SK-N-SH (cell line): ENCODE data around the gene KIF1A. TPM values are rescaled to one million over a fixed set of nuclear protein-coding genes. Genes with fewer than 3 reads are reported as not detected.

Experiments
- CTCF ChIA-PET: fragments of 300-600, 350-600 bp; formaldehyde crosslinking; extraction: SDS; loops from one replicate; lab custom pipeline; 2021; lab: Yijun Ruan, JAX
- POLR2A ChIA-PET: fragments of 350-600 bp; sonication (Branson Sonifier 250); formaldehyde crosslinking; extraction: SDS; loops from one replicate; lab custom pipeline; 2020; ENCODE audit warnings: antibody characterized with exemption, inconsistent platforms; lab: Yijun Ruan, JAX
- DNase-seq: peaks from one replicate; pipeline ENCODE4 v3.0.0; 2012
- H2AFZ ChIP-seq: fragments of 200-600 bp; sonication (generic); 2 replicates; pipeline ENCODE4 v1.8.1; 2016; ENCODE audit warnings: antibody characterized with exemption, mild to moderate bottlenecking, low read depth
- H3F3A ChIP-seq: fragments of 200-600 bp; sonication (generic); replicated peaks from 2 replicates; pipeline ENCODE3; 2016; ENCODE audit warnings: antibody characterized with exemption, mild to moderate bottlenecking; ENCODE audit not compliant: insufficient read depth
- H3K27ac ChIP-seq, 2 experiments: fragments of 200-500 bp in 1 of 2; fragments of 200-600 bp in 1 of 2; sonication (Bioruptor generic) in 1 of 2; sonication (generic), shearing (Covaris generic) in 1 of 2; 2 replicates each; pipeline versions ENCODE4 v1.5.1 to v1.6.1; 2014 to 2016; ENCODE audit warnings: low read depth in 2 of 2, inconsistent platforms in 1 of 2, low read length in 1 of 2, mild to moderate bottlenecking in 1 of 2, mixed read lengths in 1 of 2
- H3K27me3 ChIP-seq: fragments of 200-600 bp; sonication (generic), shearing (Covaris generic); 2 replicates; pipeline ENCODE4 v1.6.1; 2016; ENCODE audit warnings: mixed run types; ENCODE audit not compliant: insufficient read depth
- H3K36me3 ChIP-seq, 2 experiments: fragments of 200-500 bp in 1 of 2; fragments of 200-600 bp in 1 of 2; sonication (Bioruptor generic) in 1 of 2; sonication (generic) in 1 of 2; replicated peaks in 1 of 2; 2 replicates each; pipeline versions ENCODE3 to v1.5.1; 2014 to 2016; ENCODE audit warnings: low read length in 1 of 2, mild to moderate bottlenecking in 1 of 2; ENCODE audit not compliant: insufficient read depth in 2 of 2, control insufficient read depth in 1 of 2
- H3K4me1 ChIP-seq, 2 experiments: fragments of 200-500 bp in 1 of 2; fragments of 200-600 bp in 1 of 2; sonication (Bioruptor generic) in 1 of 2; sonication (generic), shearing (Covaris generic) in 1 of 2; 2 replicates each; pipeline versions ENCODE4 v1.5.1 to v1.6.1; 2014 to 2016; ENCODE audit warnings: low read depth in 1 of 2, low read length in 1 of 2, mixed run types in 1 of 2; ENCODE audit not compliant: insufficient read depth in 2 of 2, control insufficient read depth in 1 of 2
- H3K4me2 ChIP-seq: fragments of 200-600 bp; sonication (generic), shearing (Covaris generic); 2 replicates; pipeline ENCODE4 v1.6.1; 2017; ENCODE audit warnings: mixed run types
- H3K4me3 ChIP-seq, 2 experiments: fragments of 200-500 bp in 1 of 2; fragments of 200-600 bp in 1 of 2; sonication (Bioruptor generic) in 1 of 2; sonication (generic), shearing (Covaris generic) in 1 of 2; 2 replicates each; pipeline versions ENCODE4 v1.5.1 to v1.8.1; 2014 to 2016; ENCODE audit warnings: low read depth in 2 of 2, inconsistent platforms in 1 of 2, low read length in 1 of 2, mild to moderate bottlenecking in 1 of 2, mixed read lengths in 1 of 2, moderate library complexity in 1 of 2
- H3K79me2 ChIP-seq: fragments of 200-600 bp; sonication (generic); 2 replicates; pipeline ENCODE4 v1.8.1; 2017; ENCODE audit warnings: mild to moderate bottlenecking; ENCODE audit not compliant: insufficient read depth
- H3K9ac ChIP-seq: fragments of 200-600 bp; sonication (generic); 2 replicates; pipeline ENCODE4 v1.6.1; 2017; ENCODE audit warnings: mixed run types
- H3K9me2 ChIP-seq: fragments of 200-600 bp; sonication (generic); 2 replicates; pipeline ENCODE4 v1.6.1; 2017; ENCODE audit warnings: mixed run types
- H3K9me3 ChIP-seq: fragments of 200-600 bp; sonication (generic); 2 replicates; pipeline ENCODE4 v1.6.1; 2017; ENCODE audit warnings: mixed run types, mild to moderate bottlenecking, moderate library complexity
- H4K20me1 ChIP-seq: fragments of 200-600 bp; sonication (generic); 2 replicates; pipeline ENCODE4 v1.6.1; 2017; ENCODE audit warnings: mild to moderate bottlenecking, mixed run types; ENCODE audit not compliant: insufficient read depth
- CHD2 ChIP-seq: fragments of 150-350 bp; IDR thresholded peaks from 2 replicates; pipeline ENCODE4 v1.6.1; 2018; ENCODE audit warnings: low read length; ENCODE audit not compliant: partially characterized antibody
- CTCF ChIP-seq: fragments of 200-600 bp; sonication (generic); IDR thresholded peaks from 2 replicates; pipeline ENCODE4 v1.6.1; 2017; ENCODE audit warnings: antibody characterized with exemption, mild to moderate bottlenecking, moderate library complexity
- ELF1 ChIP-seq: IDR thresholded peaks from 2 replicates; pipeline ENCODE4 v1.4.0; 2012
- EP300 ChIP-seq, 2 experiments: IDR thresholded peaks; 2 replicates each; pipeline versions ENCODE4 v1.4.0 to v1.6.1; 2012; ENCODE audit warnings: borderline replicate concordance in 1 of 2, low read depth in 1 of 2, low read length in 1 of 2
- FOSL2 ChIP-seq: IDR thresholded peaks from 2 replicates; pipeline ENCODE4 v1.4.0; 2012; ENCODE audit warnings: low read depth, mild to moderate bottlenecking, moderate library complexity, borderline replicate concordance
- JUND ChIP-seq: IDR thresholded peaks from 2 replicates; pipeline ENCODE4 v1.4.0; 2012
- MEF2A ChIP-seq: IDR thresholded peaks from 2 replicates; pipeline ENCODE4 v1.4.0; 2012; ENCODE audit warnings: low read depth, borderline replicate concordance
- MXI1 ChIP-seq: IDR thresholded peaks from 2 replicates; pipeline ENCODE4 v1.6.1; 2012; ENCODE audit warnings: mild to moderate bottlenecking, low read depth, low read length, improper control_type of control experiment
- PBX3 ChIP-seq: IDR thresholded peaks from 2 replicates; pipeline ENCODE4; 2012
- POLR2AphosphoS5 ChIP-seq: IDR thresholded peaks from 2 replicates; pipeline ENCODE4 v1.6.1; 2012; ENCODE audit warnings: low read depth, low read length
- RCOR1 ChIP-seq: fragments of 150-350 bp; IDR thresholded peaks from 2 replicates; pipeline ENCODE4 v1.6.1; 2017; ENCODE audit warnings: antibody characterized with exemption, low read length
- RXRA ChIP-seq: IDR thresholded peaks from 2 replicates; pipeline ENCODE4 v1.4.0; 2012; ENCODE audit warnings: low read depth, mild to moderate bottlenecking, borderline replicate concordance
- SIN3A ChIP-seq: IDR thresholded peaks from 2 replicates; pipeline ENCODE4 v1.6.1; 2012; ENCODE audit warnings: low read depth, mild to moderate bottlenecking, low read length, moderate library complexity, borderline replicate concordance
- SMC3 ChIP-seq: IDR thresholded peaks from 2 replicates; pipeline ENCODE4 v1.6.1; 2012; ENCODE audit warnings: low read depth, low read length, improper control_type of control experiment
- TAF1 ChIP-seq: IDR thresholded peaks from 2 replicates; pipeline ENCODE4 v1.6.1; 2012; ENCODE audit warnings: low read depth, mild to moderate bottlenecking, low read length, moderate library complexity, borderline replicate concordance
- TCF12 ChIP-seq: IDR thresholded peaks from 2 replicates; pipeline ENCODE4 v1.4.0; 2012
- USF1 ChIP-seq: IDR thresholded peaks from 2 replicates; pipeline ENCODE4 v1.4.0; 2012; ENCODE audit warnings: low read depth, borderline replicate concordance
- USF2 ChIP-seq: fragments of 150-350 bp; IDR thresholded peaks from 2 replicates; pipeline ENCODE4 v1.6.1; 2017; ENCODE audit warnings: antibody characterized with exemption, low read length, low read depth, borderline replicate concordance
- YY1 ChIP-seq: IDR thresholded peaks from 2 replicates; pipeline ENCODE4 v1.4.0; 2012; ENCODE audit warnings: low read depth, mild to moderate bottlenecking
- ZBTB33 ChIP-seq: IDR thresholded peaks from 2 replicates; pipeline ENCODE4 v1.4.0; 2012; ENCODE audit warnings: low read depth, borderline replicate concordance
- WGBS: methylation state at CpG from one replicate; pipeline ENCODE4 v1.1.6; 2017; ENCODE audit warnings: low lambda C conversion rate; 5-methylcytosine and 5-hydroxymethylcytosine counted together
- polyA plus RNA-seq, 3 experiments: library from polyadenylated mRNA; depleted of rRNA; stranded (reverse); fragments of >200 nt; gene quantifications; 2 replicates each; pipeline ENCODE4 v1.2.3, GENCODE V29; 2012

The KIF1A gene
- polyA plus RNA-seq, 1 of the 3 experiments (the other 2 are of a cell fraction): 0.21 TPM

- no peak for DNase-seq
- TF ChIP-seq SMC3 (no peak), JUND (no peak), PBX3 (no peak), MXI1 (no peak), POLR2AphosphoS5 (no peak), EP300 (IDR thresholded peaks at IDR 0.05; ENCODE audit: borderline replicate concordance in 1 of 2, low read depth in 1 of 2, low read length in 1 of 2) (no peak), ELF1 (no peak), RXRA (no peak), YY1 (no peak), CHD2 (no peak), CTCF (no peak), TCF12 (no peak)
- Histone ChIP-seq H2AFZ (no peak overlapping the region), H3K4me3 (no peak overlapping the region), H3K4me1 (no peaks in the 10 kb centered on the region), H3K4me2 (no peak overlapping the region), H3K36me3 (no peaks in the 10 kb centered on the region), H3K79me2 (no peaks in the 10 kb centered on the region), H3K27ac (no peak overlapping the region), H3K27me3 (no peaks in the 10 kb centered on the region), H3K9me2 (no peaks in the 10 kb centered on the region), H3K9ac (no peak overlapping the region), H3K9me3 (no peaks in the 10 kb centered on the region), H3F3A (no peaks in the 10 kb centered on the region), H4K20me1 (no peaks in the 10 kb centered on the region)
- ChIA-PET POLR2A (no interaction called here), CTCF (no interaction called here)
- WGBS: 88% methylated on average over 14 of the region's 32 CpGs
Measured at GRCh38 chr2:240782886-240783818, 36.9 kb downstream of the KIF1A start.

GRCh38 chr2:240782221-240782885 lies 37.7 kb downstream of the KIF1A start:
- Histone ChIP-seq H3K4me1 (no peaks in the 10 kb centered on the region), H3K4me2 (no peak overlapping the region), H4K20me1 (no peaks in the 10 kb centered on the region), H3K9me3 (no peaks in the 10 kb centered on the region), H3K4me3 (no peak overlapping the region), H3K9me2 (no peaks in the 10 kb centered on the region), H3K36me3 (no peaks in the 10 kb centered on the region), H3F3A (no peaks in the 10 kb centered on the region), H2AFZ (no peak overlapping the region), H3K79me2 (no peaks in the 10 kb centered on the region), H3K9ac (no peak overlapping the region), H3K27me3 (no peaks in the 10 kb centered on the region), H3K27ac (no peak overlapping the region)
- WGBS: 88% methylated on average over 34 of the region's 43 CpGs
- ChIA-PET POLR2A (no interaction called here), CTCF (no interaction called here)
- DNase-seq: no peak
- no peak for TF ChIP-seq USF2
- TF ChIP-seq CHD2: no peak
- no peak for TF ChIP-seq FOSL2
- no peak for TF ChIP-seq MEF2A
- TF ChIP-seq RCOR1: no peak
- no peak for TF ChIP-seq ZBTB33
- no peak for TF ChIP-seq SIN3A
- TF ChIP-seq USF1: no peak
- TF ChIP-seq TCF12: no peak
- TF ChIP-seq MXI1: no peak
- TF ChIP-seq TAF1: no peak
- no peak for TF ChIP-seq SMC3
